ENCODE results near the gene STARD3. TPM values are rescaled to one million over a fixed set of nuclear protein-coding genes. Genes with fewer than 3 reads are reported as not detected.

STARD3 gene
- polyA plus RNA-seq, 1 experiment, result 43.3 TPM

DNA sequence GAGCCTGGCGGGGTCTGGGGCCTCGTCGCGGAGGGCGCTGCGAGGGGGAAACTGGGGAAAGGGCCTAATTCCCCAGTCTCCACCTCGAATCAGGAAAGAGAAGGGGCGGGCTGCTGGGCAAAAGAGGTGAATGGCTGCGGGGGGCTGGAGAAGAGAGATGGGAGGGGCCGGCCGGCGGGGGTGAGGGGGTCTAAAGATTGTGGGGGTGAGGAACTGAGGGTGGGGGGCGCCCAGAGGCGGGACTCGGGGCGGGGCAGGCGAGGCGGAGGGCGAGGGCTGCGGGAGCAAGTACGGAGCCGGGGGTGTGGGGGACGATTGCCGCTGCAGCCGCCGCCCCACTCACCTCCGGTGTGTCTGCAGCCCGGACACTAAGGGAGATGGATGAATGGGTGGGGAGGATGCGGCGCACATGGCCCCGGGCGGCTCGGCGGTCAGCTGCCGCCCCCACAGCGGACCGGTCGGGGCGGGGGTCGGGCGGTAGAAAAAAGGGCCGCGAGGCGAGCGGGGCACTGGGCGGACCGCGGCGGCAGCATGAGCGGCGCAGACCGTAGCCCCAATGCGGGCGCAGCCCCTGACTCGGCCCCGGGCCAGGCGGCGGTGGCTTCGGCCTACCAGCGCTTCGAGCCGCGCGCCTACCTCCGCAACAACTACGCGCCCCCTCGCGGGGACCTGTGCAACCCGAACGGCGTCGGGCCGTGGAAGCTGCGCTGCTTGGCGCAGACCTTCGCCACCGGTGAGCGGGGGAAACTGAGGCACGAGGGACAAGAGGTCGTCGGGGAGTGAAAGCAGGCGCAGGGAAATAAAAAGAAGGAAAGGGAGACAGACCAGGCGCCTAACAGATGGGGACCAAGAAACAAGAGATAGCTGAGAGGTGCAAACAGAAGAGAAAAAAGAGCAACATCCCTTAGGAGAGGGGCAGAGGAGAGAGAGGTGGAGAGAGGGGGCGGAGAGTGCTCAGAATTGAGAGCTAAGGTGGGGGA, 31.3 kb downstream of the STARD3 start, which contains the start of gene PNMT:
TSS of gene PNMT (plus strand) at position 509 of the 980 bp plus-strand sequence. CDS start at position 532, 23 bp downstream.
- peak within 1 kb of the TSS; percentile 36; the same call in 1 of the 2 replicates for H3K4me3 ChIP-seq (ENCODE audit: low read depth, low read length)
- DNase-seq (ENCODE audit: low read depth, low spot score), result no peak

GRCh38 chr17:39669897-39670735, 33.2 kb downstream of the STARD3 start:
- TF ChIP-seq, protein P1, sequence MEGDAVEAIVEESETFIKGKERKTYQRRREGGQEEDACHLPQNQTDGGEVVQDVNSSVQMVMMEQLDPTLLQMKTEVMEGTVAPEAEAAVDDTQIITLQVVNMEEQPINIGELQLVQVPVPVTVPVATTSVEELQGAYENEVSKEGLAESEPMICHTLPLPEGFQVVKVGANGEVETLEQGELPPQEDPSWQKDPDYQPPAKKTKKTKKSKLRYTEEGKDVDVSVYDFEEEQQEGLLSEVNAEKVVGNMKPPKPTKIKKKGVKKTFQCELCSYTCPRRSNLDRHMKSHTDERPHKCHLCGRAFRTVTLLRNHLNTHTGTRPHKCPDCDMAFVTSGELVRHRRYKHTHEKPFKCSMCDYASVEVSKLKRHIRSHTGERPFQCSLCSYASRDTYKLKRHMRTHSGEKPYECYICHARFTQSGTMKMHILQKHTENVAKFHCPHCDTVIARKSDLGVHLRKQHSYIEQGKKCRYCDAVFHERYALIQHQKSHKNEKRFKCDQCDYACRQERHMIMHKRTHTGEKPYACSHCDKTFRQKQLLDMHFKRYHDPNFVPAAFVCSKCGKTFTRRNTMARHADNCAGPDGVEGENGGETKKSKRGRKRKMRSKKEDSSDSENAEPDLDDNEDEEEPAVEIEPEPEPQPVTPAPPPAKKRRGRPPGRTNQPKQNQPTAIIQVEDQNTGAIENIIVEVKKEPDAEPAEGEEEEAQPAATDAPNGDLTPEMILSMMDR (IDR thresholded peaks at IDR 0.05; ENCODE audit: low read depth, low read length), result no peak
- POLR2A ChIA-PET, result no interaction called here
- no peak for DNase-seq (ENCODE audit: low read depth, low spot score)
- H3K27me3 ChIP-seq (ENCODE audit: control insufficient read depth, insufficient read depth, low read length), result peaks cover 37% of the 10 kb centered on the region
- no peak overlapping the region for H3K27ac ChIP-seq (ENCODE audit: low read depth, low read length)
- no peaks in the 10 kb centered on the region for H3K9me3 ChIP-seq (ENCODE audit: control insufficient read depth, insufficient read depth, low read length)
- CTCF ChIA-PET, result interaction anchor here (0.8 to 5.0 kb wide), 6 partner anchors 12 to 60 kb away, joined by 3 to 92 read pairs (median 4); no protein-coding TSS in a partner anchor
- no peak overlapping the region for H3K4me3 ChIP-seq (ENCODE audit: low read depth, low read length)

More for the DNA sequence above, 31.3 kb downstream of the STARD3 start, which contains the start of gene PNMT:
- H3K27me3 ChIP-seq (ENCODE audit: control insufficient read depth, insufficient read depth, low read length), result peaks cover 37% of the 10 kb centered on the region
- CTCF ChIA-PET, result interaction anchor here (0.8 to 5.0 kb wide), 6 partner anchors 10 to 121 kb away, joined by 3 to 92 read pairs (median 4); no protein-coding TSS in a partner anchor
- POLR2A ChIA-PET, result no interaction called here
- TF ChIP-seq, protein P1 (IDR thresholded peaks at IDR 0.05; ENCODE audit: low read depth, low read length), result peak; percentile 70
- H3K27ac ChIP-seq (ENCODE audit: low read depth, low read length), result no peak within 1 kb of the TSS
- H3K9me3 ChIP-seq (ENCODE audit: control insufficient read depth, insufficient read depth, low read length), result no peaks in the 10 kb centered on the region; the same call in 1 of the 2 replicates

DNA sequence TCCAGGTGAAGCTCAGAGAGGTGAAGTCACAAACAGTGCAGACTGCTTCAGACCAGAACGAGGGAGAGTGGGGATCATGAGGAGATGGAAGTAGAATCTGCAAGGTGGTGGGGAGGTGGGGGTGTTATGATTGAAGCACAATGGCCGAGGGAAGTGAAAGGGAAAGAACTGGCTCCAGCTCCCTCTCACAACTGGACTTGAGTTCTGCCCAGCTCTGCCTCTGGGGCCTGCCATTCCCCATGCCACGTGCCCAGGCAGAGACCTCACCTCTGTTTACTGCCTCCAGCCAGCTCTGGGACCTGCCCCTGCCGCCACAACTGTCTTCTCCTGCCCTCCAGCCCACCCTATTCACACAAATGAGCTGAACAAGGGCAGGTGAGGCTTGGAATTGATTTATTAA, 33.8 kb downstream of the STARD3 start:
- Histone ChIP-seq H3K9me3 (ENCODE audit: control insufficient read depth, insufficient read depth, low read length) (no peaks in the 10 kb centered on the region), H3K27me3 (ENCODE audit: control insufficient read depth, insufficient read depth, low read length) (peaks cover 36% of the 10 kb centered on the region), H3K27ac (ENCODE audit: low read depth, low read length) (no peak overlapping the region), H3K4me3 (ENCODE audit: low read depth, low read length) (no peak overlapping the region)
- ChIA-PET POLR2A (interaction anchor here (0.9 kb wide), 1 partner anchor 29 kb away, joined by 4 read pairs; the partner anchor contains the start of gene ERBB2), CTCF (interaction anchor here (0.8 to 5.0 kb wide), 6 partner anchors 12 to 123 kb away, joined by 3 to 92 read pairs (median 4); no protein-coding TSS in a partner anchor)
- DNase-seq (ENCODE audit: low read depth, low spot score), result no peak
- TF ChIP-seq, protein P1 (IDR thresholded peaks at IDR 0.05; ENCODE audit: low read depth, low read length), result no peak

DNA sequence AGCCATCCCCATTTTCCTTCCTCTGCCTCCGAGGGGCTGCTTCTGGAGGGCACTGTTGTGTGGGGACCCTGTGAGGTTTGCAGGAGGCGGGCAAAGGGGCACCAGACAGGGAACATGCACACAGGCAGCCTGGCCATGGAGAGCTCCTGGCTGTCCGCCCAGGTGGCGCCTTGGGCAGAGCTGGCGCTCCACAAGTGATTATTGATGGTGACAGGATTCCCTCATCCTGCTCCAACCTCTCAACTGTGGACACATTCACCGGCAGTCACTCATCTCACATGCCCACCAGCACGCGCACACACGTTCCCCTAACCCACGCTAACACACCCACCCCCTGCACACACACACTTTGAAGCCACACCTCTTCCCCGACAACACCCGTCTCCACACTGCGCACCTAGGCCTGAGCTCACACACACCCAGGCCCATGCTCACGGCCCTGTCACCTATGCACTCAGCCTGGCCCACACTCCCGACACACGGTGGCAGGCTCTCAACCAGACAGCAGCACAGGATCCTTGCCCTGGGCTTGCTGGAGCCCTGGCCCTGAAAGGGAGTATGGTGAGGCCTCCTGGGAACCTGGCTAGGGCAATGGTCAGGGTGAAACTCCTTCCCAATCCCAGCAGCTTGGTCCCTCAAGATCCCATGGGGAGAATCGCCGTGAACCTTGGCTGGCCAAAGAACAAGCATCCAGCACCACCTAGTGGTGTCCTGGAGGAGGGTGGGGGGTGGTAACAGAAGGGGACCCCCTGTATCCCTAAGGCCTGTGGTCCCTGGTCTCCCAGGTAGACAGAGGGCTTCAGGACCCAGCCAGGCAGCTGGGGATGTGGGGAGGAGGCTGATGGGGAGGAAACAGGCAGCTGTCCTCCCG, 34.9 kb downstream of the STARD3 start:
- ChIA-PET CTCF (interaction anchor here (0.6 to 5.0 kb wide), 12 partner anchors 8 to 124 kb away, joined by 3 to 92 read pairs (median 4); partner anchors contain the start of gene PGAP3), POLR2A (interaction anchor here (0.6 to 0.9 kb wide), 2 partner anchors 28 to 78 kb away, joined by 3 to 4 read pairs; partner anchors contain the start of gene ERBB2)
- peaks cover 29% of the 10 kb centered on the region for H3K27me3 ChIP-seq (ENCODE audit: control insufficient read depth, insufficient read depth, low read length)
- DNase-seq (ENCODE audit: low read depth, low spot score), result no peak
- H3K4me3 ChIP-seq (ENCODE audit: low read depth, low read length), result no peak overlapping the region
- TF ChIP-seq, protein P1 (IDR thresholded peaks at IDR 0.05; ENCODE audit: low read depth, low read length), result peak; percentile 72
- H3K9me3 ChIP-seq (ENCODE audit: control insufficient read depth, insufficient read depth, low read length), result no peaks in the 10 kb centered on the region
- no peak overlapping the region for H3K27ac ChIP-seq (ENCODE audit: low read depth, low read length)

Data from AG04450 (cell line).